PC-3 (cell line): ENCODE measurements around the gene ASCC3.

Source experiments
- EZH2 ChIP-seq: fragments of 300-600 bp; sonication (generic); IDR thresholded peaks from one replicate; pipeline ENCODE4 v1.6.1; 2017; ENCODE audit warnings: antibody characterized with exemption, mild to moderate bottlenecking, low read length; ENCODE audit not compliant: unreplicated experiment
- TF ChIP-seq, protein P1 (sequence below): fragments of 300-600 bp; sonication (generic); conservative IDR thresholded peaks from 2 replicates; pipeline ENCODE4 v1.5.1; 2017; ENCODE audit warnings: antibody characterized with exemption, low read depth, mild to moderate bottlenecking, low read length

DNA sequence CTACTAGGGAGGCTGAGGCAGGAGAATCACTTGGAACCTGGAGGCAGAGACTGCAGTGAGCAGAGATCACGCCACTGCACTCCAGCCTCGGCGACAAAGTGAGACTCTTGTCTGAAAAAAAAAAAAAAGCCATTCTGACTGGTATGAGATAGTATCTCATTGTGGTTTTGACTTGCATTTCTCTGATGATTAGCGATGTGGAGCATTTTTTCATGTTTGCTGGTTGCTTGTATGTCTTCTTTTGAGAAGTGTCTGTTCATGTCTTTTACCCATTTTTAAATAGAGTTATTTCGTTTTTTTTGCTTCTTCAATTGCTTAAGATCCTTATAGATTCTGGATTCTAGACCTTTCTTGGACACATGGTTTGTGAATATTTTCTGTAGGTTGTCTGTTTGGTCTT is 312.9 kb downstream of the ASCC3 start:
- TF ChIP-seq, protein P1, sequence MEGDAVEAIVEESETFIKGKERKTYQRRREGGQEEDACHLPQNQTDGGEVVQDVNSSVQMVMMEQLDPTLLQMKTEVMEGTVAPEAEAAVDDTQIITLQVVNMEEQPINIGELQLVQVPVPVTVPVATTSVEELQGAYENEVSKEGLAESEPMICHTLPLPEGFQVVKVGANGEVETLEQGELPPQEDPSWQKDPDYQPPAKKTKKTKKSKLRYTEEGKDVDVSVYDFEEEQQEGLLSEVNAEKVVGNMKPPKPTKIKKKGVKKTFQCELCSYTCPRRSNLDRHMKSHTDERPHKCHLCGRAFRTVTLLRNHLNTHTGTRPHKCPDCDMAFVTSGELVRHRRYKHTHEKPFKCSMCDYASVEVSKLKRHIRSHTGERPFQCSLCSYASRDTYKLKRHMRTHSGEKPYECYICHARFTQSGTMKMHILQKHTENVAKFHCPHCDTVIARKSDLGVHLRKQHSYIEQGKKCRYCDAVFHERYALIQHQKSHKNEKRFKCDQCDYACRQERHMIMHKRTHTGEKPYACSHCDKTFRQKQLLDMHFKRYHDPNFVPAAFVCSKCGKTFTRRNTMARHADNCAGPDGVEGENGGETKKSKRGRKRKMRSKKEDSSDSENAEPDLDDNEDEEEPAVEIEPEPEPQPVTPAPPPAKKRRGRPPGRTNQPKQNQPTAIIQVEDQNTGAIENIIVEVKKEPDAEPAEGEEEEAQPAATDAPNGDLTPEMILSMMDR = no peak
- no peak for TF ChIP-seq EZH2
